ENCODE measurements around the gene KIF22.
"Not testable (repeated sequence)": the region's sequence is repeated elsewhere in the genome, so short reads cannot be mapped to it uniquely, and the experiment has no call there.

KIF22 gene

GRCh38 chr16:29789775-29790182 lies 772 bp upstream of the KIF22 start:
- no peak for DNase-seq
- peaks cover 19% of the 10 kb centered on the region for H3K36me3 ChIP-seq
- no peaks in the 10 kb centered on the region; the same call in 1 of the 2 replicates for H3K4me1 ChIP-seq
- no peaks in the 10 kb centered on the region for H3K27me3 ChIP-seq
- H3K4me3 ChIP-seq (ENCODE audit: low read depth, low read length) = peak overlapping the region; percentile 76
- TF ChIP-seq CTCF (IDR thresholded peaks at IDR 0.05; ENCODE audit: low read depth, low read length) = no peak
- H3K9me3 ChIP-seq = no peaks in the 10 kb centered on the region

GRCh38 chr16:29790949-29791844 lies 646 bp downstream of the KIF22 start:
- no peak for DNase-seq
- Histone ChIP-seq H3K4me1 (no peaks in the 10 kb centered on the region; the same call in 1 of the 2 replicates), H3K36me3 (peaks cover 25% of the 10 kb centered on the region), H3K4me3 (ENCODE audit: low read depth, low read length) (peak overlapping the region; percentile 100), H3K9me3 (no peaks in the 10 kb centered on the region), H3K27me3 (no peaks in the 10 kb centered on the region)
- no peak for TF ChIP-seq CTCF (IDR thresholded peaks at IDR 0.05; ENCODE audit: low read depth, low read length)

- Histone ChIP-seq H3K4me3 (ENCODE audit: low read depth, low read length) (peak overlapping the region; percentile 100), H3K4me1 (no peaks in the 10 kb centered on the region; the same call in 1 of the 2 replicates), H3K36me3 (peaks cover 31% of the 10 kb centered on the region), H3K27me3 (no peaks in the 10 kb centered on the region), H3K9me3 (no peaks in the 10 kb centered on the region)
- no peak for DNase-seq
- TF ChIP-seq CTCF (IDR thresholded peaks at IDR 0.05; ENCODE audit: low read depth, low read length) = no peak
Measured at GRCh38 chr16:29791845-29792807, 1.6 kb downstream of the KIF22 start.

- DNase-seq; H3K4me3 ChIP-seq (ENCODE audit: low read depth, low read length); H3K27me3 ChIP-seq; H3K4me1 ChIP-seq; H3K9me3 ChIP-seq: not testable (repeated sequence)
- H3K36me3 ChIP-seq = peaks cover 41% of the 10 kb centered on the region
Measured at GRCh38 chr16:29793153-29793552, 2.6 kb downstream of the KIF22 start.

- Histone ChIP-seq H3K27me3 (no peaks in the 10 kb centered on the region), H3K4me1 (no peaks in the 10 kb centered on the region; the same call in 1 of the 2 replicates), H3K4me3 (ENCODE audit: low read depth, low read length) (no peak overlapping the region), H3K9me3 (no peaks in the 10 kb centered on the region), H3K36me3 (peaks cover 52% of the 10 kb centered on the region)
- no peak for TF ChIP-seq CTCF (IDR thresholded peaks at IDR 0.05; ENCODE audit: low read depth, low read length)
- DNase-seq = no peak
Measured at GRCh38 chr16:29794231-29794710, 3.7 kb downstream of the KIF22 start.

GRCh38 chr16:29802416-29802935 lies 11.9 kb downstream of the KIF22 start:
- no peaks in the 10 kb centered on the region for H3K27me3 ChIP-seq
- H3K4me1 ChIP-seq = peaks cover 3% of the 10 kb centered on the region; the same call in 1 of the 2 replicates
- DNase-seq = no peak
- H3K9me3 ChIP-seq = no peaks in the 10 kb centered on the region
- peaks cover 58% of the 10 kb centered on the region for H3K36me3 ChIP-seq
- no peak for TF ChIP-seq CTCF (IDR thresholded peaks at IDR 0.05; ENCODE audit: low read depth, low read length)
- no peak overlapping the region for H3K4me3 ChIP-seq (ENCODE audit: low read depth, low read length)

Data from BE2C (cell line).